Measurements from ENCODE around the gene GALM.
A peak's percentile ranks its signal among the peaks of the same experiment; 100 is the strongest.
"Not testable (repeated sequence)": the region's sequence is repeated elsewhere in the genome, so short reads cannot be mapped to it uniquely, and the experiment has no call there.

The GALM gene

DNA sequence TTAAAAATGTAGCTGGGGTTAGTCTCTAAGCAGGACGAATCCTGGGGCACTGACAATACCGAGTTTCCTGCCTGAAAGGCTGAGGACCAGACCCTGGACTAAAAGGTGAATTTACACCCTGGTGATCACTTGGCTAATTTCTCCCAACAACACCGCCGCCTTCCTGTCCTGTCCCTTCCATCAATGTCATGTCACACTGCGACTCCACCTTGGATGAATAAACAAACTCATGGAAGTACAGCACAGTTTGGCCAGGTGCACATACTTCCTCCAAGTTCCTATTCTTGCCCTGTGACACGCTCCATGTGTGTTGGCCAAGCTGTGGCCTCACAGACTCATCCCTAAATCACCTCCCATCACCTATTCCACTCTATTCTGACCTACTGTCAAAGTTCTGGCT, 15.9 kb upstream of the GALM start:
- no peak for DNase-seq

DNA sequence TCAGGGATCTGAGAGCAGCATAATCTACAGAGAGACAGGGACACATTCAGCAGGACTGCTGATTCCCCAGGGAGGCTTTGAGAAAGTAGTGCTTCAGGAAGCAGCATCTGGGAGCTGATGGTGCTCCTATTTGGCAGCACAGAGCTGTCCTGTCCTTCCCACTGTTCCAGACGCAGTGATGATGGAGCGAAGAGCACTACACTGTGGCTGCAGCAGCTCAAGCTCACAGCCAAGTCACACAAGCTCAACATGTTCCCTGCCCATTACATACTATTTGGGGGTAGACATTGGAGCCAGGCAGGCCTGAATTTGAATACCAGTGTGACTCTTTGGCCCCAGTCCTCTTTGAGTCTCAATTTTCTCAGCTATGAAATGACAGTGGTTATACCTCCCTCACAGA, 15.2 kb upstream of the GALM start:
- DNase-seq: no peak

- DNase-seq: peak; percentile 90
Measured at GRCh38 chr2:38652431-38653273, 13.3 kb upstream of the GALM start.

DNA sequence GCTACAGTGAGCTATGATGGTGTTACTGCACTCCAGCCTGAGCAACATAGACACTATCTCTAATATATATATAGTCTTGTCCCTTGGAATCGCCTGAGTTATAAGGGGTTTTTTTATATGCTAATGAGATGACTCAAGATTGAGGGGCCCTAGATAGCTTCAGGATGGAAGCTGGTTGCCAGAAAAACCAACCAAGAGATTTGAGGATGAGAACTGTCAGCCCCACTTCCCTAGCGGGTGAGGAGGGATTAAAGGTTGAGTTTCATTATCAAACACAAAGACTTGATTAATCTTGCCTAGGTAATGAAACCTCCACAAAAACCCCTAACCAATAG, 12.6 kb upstream of the GALM start:
- no peak for DNase-seq

- DNase-seq: peak; percentile 74
Measured at GRCh38 chr2:38653715-38654527, 12.0 kb upstream of the GALM start.

DNA sequence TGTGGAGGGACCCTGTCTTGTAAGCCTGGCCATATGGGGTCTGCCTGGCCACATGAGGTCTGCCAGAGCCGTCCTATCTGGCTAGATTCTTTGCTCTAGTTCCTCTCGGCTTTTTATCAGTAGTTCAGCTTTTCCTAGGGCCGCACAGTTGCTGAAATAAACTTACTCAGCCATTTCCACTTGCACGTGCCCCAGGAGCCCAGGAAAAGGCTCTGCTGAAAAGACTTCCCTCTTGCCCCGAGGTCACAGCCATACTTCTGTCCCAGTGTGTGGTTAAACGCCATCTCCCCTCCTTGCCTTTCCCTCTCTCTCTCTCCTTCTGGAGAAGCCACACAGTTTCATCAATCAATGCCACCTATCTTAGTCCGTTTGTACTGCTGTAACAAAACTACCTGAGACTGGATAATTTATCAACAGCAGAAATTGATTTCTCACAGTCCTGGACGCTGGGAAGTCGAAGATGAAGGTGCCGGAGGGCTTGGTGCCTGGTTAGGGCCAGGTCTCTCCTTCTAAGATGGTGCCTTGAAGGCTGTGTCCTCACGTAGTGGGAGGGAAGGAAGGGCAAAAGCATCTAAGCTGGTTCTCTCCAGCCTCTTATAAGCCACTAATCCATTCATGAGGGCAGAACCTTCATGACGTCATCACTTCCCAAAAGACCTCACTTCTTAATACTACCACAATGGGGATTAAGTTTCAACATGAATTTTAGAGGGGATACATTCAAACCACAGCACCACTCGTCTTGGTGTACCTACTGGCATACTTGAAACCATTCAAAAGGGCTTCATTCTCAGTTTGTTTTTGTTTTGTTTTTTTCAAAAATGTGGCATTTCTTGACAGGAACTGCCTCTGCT, 11.2 kb upstream of the GALM start:
- DNase-seq: peak; percentile 46

GRCh38 chr2:38655441-38655840, 10.5 kb upstream of the GALM start:
- no peak for DNase-seq

DNA sequence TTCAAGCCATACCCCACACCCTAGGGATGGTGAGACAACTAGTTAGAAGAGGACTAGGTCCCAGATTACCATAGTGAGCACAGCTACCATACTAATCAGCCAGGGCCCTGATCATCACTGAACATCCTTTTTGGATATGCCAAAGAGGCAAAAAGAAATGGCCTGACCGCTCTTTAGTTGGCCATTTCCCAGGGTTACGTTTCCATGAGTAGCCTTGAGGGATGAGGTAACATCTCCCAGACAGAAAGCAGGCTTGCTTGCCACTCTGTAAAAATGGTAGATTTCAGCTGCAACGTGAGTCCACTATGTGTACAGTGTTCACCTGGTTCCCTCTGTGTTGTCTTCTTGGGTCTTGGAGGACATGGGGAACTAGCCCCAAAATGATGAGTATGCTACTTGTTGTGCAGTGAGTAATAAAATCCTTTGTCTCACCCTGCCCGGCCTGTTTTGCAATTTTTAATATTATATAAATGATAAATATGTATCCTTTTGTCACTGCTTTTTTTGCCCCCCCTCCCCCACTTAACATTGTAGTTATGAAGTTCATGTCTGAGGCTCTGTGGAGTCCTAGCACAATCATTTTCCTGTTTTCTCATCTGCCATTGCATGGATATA, 8.9 kb upstream of the GALM start:
- no peak for DNase-seq

GRCh38 chr2:38658613-38659012, 7.3 kb upstream of the GALM start:
- peak; percentile 31 for DNase-seq

GRCh38 chr2:38659115-38659514, 6.8 kb upstream of the GALM start:
- no peak for DNase-seq

GRCh38 chr2:38660282-38660681, 5.6 kb upstream of the GALM start:
- no peak for DNase-seq

DNA sequence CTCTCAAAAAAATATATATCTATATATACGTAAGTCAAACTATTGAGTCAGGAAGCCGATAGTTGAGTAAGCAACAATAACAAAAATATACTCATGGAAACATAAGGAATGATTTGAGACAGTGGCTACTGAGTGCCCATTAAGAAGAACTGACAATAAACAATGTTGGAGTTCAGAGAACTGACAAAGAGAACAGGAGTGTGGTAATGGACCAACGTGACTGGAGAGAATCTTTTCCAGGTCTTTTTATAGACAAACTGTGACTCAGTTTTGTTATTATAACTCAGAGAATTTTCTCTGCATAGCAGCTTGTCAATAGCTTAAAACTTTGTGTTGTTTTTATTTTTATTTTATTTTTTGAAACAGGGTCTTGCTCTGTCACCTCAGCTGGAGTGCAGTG, 4.6 kb upstream of the GALM start:
- DNase-seq: no peak

- peak; percentile 48 for DNase-seq
Measured at GRCh38 chr2:38666556-38666910, 619 bp downstream of the GALM start.

- DNase-seq: no peak
Measured at GRCh38 chr2:38668092-38668491, 2.2 kb downstream of the GALM start.

- DNase-seq: peak; percentile 57
Measured at GRCh38 chr2:38668779-38669479, 3.0 kb downstream of the GALM start.

DNA sequence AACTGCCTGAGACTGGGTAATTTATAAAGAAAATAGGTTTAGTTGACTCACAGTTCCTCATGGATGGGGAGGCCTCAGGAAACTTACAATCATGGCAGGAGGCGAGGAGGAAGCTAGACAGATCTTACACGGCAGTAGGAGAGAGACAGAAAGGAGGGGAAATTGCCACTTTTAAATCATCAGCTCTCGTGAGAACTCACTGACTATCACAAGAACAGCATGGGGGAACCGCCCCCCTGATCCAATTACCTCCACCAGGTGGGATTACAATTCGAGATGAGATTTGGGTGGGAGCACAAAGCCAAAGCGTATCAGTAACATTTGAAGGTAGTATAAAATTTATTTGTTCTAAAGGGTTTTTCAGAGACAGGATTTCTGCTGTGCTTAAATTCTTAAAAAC, 5.4 kb downstream of the GALM start:
- DNase-seq: no peak

GRCh38 chr2:38671946-38672345, 6.0 kb downstream of the GALM start:
- no peak for DNase-seq

GRCh38 chr2:38672445-38673391, 6.8 kb downstream of the GALM start:
- DNase-seq: no peak

DNA sequence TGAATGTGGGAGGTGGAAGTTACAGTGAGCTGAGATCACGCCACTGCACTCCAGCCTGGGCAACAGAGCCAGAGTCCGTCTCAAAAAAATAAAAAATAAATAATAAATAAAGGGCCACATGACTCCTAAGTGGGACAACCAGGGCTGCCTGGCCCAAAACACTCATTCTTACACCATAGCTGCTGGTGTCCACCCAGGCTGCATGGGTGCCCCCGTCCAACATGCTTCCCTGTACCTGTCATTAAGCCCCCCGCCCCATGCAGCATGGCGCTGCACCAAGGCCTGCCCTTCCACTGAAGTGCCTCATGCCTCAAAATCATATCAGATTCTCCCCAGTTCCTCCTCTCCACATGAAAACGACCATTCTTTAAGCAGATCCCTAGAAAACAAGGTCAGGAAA, 10.8 kb downstream of the GALM start:
- DNase-seq: no peak

- DNase-seq: not testable (repeated sequence)
Measured at GRCh38 chr2:38680868-38681267, 15.0 kb downstream of the GALM start.

GRCh38 chr2:38682008-38682575, 16.2 kb downstream of the GALM start:
- peak; percentile 31 for DNase-seq
